Peyer's patch (tissue), 4 donors: ENCODE results near the gene ELOVL1. TPM values are rescaled to one million over a fixed set of nuclear protein-coding genes. Genes with fewer than 3 reads are reported as not detected.
"Not testable (repeated sequence)": the region's sequence is repeated elsewhere in the genome, so short reads cannot be mapped to it uniquely, and the experiment has no call there.

Source experiments
- DNase-seq, 3 donors: peaks; one replicate each; pipeline ENCODE4 v3.0.0-alpha.2; 2017 to 2019
- H3K27ac ChIP-seq, 4 donors: fragments of 200-600 bp; sonication (generic); one replicate each; pipeline ENCODE4 v1.5.1; 2016 to 2019
- H3K27me3 ChIP-seq, 2 donors: fragments of 200-600 bp; sonication (generic); one replicate each; pipeline ENCODE4 v1.5.1; 2019
- H3K36me3 ChIP-seq, 3 donors: fragments of 200-600 bp; sonication (generic); one replicate each; pipeline ENCODE4 v1.5.1; 2016 to 2019
- H3K4me1 ChIP-seq, 4 donors: fragments of 200-600 bp; sonication (generic); one replicate each; pipeline ENCODE4 v1.5.1; 2016 to 2019
- H3K4me3 ChIP-seq, 4 donors: fragments of 200-600 bp; sonication (generic); 1 replicate in 3 of 4; 2 replicates in 1 of 4; pipeline ENCODE4 v1.5.1; 2016 to 2019; ENCODE audit warnings: mild to moderate bottlenecking in 1 of 4
- H3K9me3 ChIP-seq, 4 donors: fragments of 200-600 bp; sonication (generic); one replicate each; pipeline ENCODE4 v1.5.1; 2016 to 2019; ENCODE audit warnings: mild to moderate bottlenecking in 1 of 4
- CTCF ChIP-seq, 6 experiments: fragments of 450-650 bp in 4 of 6; fragments of 200-600 bp in 2 of 6; sonication (generic) in 1 of 6; IDR thresholded peaks; one replicate each; pipeline ENCODE4 v1.5.1; 2017 to 2019; ENCODE audit warnings: antibody characterized with exemption in 6 of 6, mild to moderate bottlenecking in 3 of 6, moderate library complexity in 1 of 6
- POLR2A ChIP-seq, 2 donors: fragments of 450-650 bp; IDR thresholded peaks; one replicate each; pipeline ENCODE4 v1.5.1; 2017; ENCODE audit warnings: antibody characterized with exemption in 2 of 2, mild to moderate bottlenecking in 2 of 2, moderate library complexity in 2 of 2
- total RNA-seq, 4 donors: library from RNA; depleted of rRNA; stranded (reverse); fragments of >200 nt; gene quantifications; one replicate each; pipeline ENCODE4 v1.1.0, GENCODE V29; 2016

The ELOVL1 gene
- 100 to 1,000 TPM in 1 of 4 donors, 10 to 100 TPM in 3; 29.7 to 101 (median 71.3) TPM for total RNA-seq

GRCh38 chr1:43367904-43368645 lies at the start of gene ELOVL1:
ELOVL1 (minus strand) TSS chr1:43368011; CDS start chr1:43365609, 2,402 bp downstream.
- no peaks in the 10 kb centered on the region for H3K9me3 ChIP-seq
- TF ChIP-seq POLR2A (IDR thresholded peaks at IDR 0.05), result peak; percentile 83 to 85
- TF ChIP-seq CTCF (IDR thresholded peaks at IDR 0.05), result peak in 3 of 6 experiments; percentile 3 to 38 (median 21)
- H3K27me3 ChIP-seq, result no peaks in the 10 kb centered on the region
- DNase-seq, result peak; percentile 93 to 96 (median 96)
- H3K36me3 ChIP-seq, result peaks cover 0 to 23% (median 0%) of the 10 kb centered on the region in 3 donors
- H3K4me1 ChIP-seq, result peaks cover 4 to 34% (median 15%) of the 10 kb centered on the region in 4 donors
- peak within 1 kb of the TSS; percentile 98 to 99 (median 98) for H3K27ac ChIP-seq
- H3K4me3 ChIP-seq, result peak within 1 kb of the TSS; percentile 80 to 98 (median 97)

GRCh38 chr1:43415901-43416300 lies 48.1 kb upstream of the ELOVL1 start:
- no peak for DNase-seq
- peaks cover 0 to 66% (median 0%) of the 10 kb centered on the region in 3 donors for H3K36me3 ChIP-seq
- no peaks in the 10 kb centered on the region for H3K4me1 ChIP-seq
- no peaks in the 10 kb centered on the region for H3K27me3 ChIP-seq
- no peak overlapping the region for H3K4me3 ChIP-seq
- H3K27ac ChIP-seq, result no peak overlapping the region
- H3K9me3 ChIP-seq, result no peaks in the 10 kb centered on the region
- TF ChIP-seq POLR2A (IDR thresholded peaks at IDR 0.05), result no peak
- TF ChIP-seq CTCF (IDR thresholded peaks at IDR 0.05), result no peak

GRCh38 chr1:43414634-43415223 lies 46.9 kb upstream of the ELOVL1 start:
- Histone ChIP-seq H3K36me3 (peaks cover 0 to 59% (median 0%) of the 10 kb centered on the region in 3 donors), H3K27ac (no peak overlapping the region), H3K27me3 (no peaks in the 10 kb centered on the region), H3K4me3 (no peak overlapping the region), H3K9me3 (no peaks in the 10 kb centered on the region), H3K4me1 (no peaks in the 10 kb centered on the region)
- peak in 2 of 3 donors; percentile 68 to 86 for DNase-seq
- TF ChIP-seq CTCF (IDR thresholded peaks at IDR 0.05) (peak; percentile 46 to 71 (median 64)), POLR2A (IDR thresholded peaks at IDR 0.05) (no peak)

- H3K4me1 ChIP-seq, H3K27me3 ChIP-seq, H3K27ac ChIP-seq, DNase-seq, H3K4me3 ChIP-seq, H3K9me3 ChIP-seq: not testable (repeated sequence)
- H3K36me3 ChIP-seq, result peaks cover 0 to 59% (median 0%) of the 10 kb centered on the region in 3 donors
These were observed 45.6 kb upstream of the ELOVL1 start for GRCh38 chr1:43413426-43413825.

GRCh38 chr1:43410571-43410970 lies 42.8 kb upstream of the ELOVL1 start:
- TF ChIP-seq POLR2A (IDR thresholded peaks at IDR 0.05) (no peak), CTCF (IDR thresholded peaks at IDR 0.05) (no peak)
- H3K27ac ChIP-seq, result no peak overlapping the region
- H3K36me3 ChIP-seq, result peaks cover 0 to 56% (median 0%) of the 10 kb centered on the region in 3 donors
- H3K4me1 ChIP-seq, result peaks cover 0 to under 1% (median 0%) of the 10 kb centered on the region in 4 donors
- no peaks in the 10 kb centered on the region for H3K27me3 ChIP-seq
- no peaks in the 10 kb centered on the region for H3K9me3 ChIP-seq
- no peak overlapping the region for H3K4me3 ChIP-seq
- DNase-seq, result no peak

GRCh38 chr1:43405876-43406234 lies 38.0 kb upstream of the ELOVL1 start:
- Histone ChIP-seq H3K27me3 (no peaks in the 10 kb centered on the region), H3K27ac (peak overlapping the region in 1 of 4 donors; percentile 51), H3K9me3 (no peaks in the 10 kb centered on the region), H3K4me1 (peaks cover 0 to 8% (median 0%) of the 10 kb centered on the region in 4 donors), H3K36me3 (peaks cover 0 to 69% (median 0%) of the 10 kb centered on the region in 3 donors), H3K4me3 (no peak overlapping the region)
- no peak for TF ChIP-seq POLR2A (IDR thresholded peaks at IDR 0.05)
- no peak for TF ChIP-seq CTCF (IDR thresholded peaks at IDR 0.05)
- no peak for DNase-seq
